Measurements from ENCODE around the gene PDE10A.

PDE10A gene

DNA sequence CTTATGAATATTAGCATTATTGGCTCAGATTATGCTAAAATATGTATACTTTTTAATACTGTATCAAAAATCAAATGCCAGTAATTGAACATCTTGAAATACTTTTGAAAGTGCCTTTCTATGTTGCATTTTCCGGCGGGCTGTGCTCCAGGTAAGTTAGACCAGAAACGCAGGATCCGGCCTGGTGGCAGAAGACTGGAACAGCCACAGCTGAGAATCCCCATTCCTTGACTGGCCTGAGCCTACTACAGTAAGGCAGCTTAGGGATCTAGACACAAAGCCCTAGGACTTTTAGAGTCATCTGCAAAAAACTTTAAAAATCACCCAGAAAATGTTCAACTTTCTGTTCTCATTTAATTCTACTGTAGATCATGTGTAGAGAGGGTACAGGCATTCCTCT lies 214.8 kb downstream of the PDE10A start:
- no peaks in the 10 kb centered on the region for H3F3A ChIP-seq (ENCODE audit: insufficient read depth)
- H3K9me2 ChIP-seq (replicated peaks; ENCODE audit: insufficient read depth, low read length) = no peaks in the 10 kb centered on the region
- H3K9me3 ChIP-seq (ENCODE audit: insufficient read depth, low read length) = no peaks in the 10 kb centered on the region; the same call in 1 of the 2 replicates
- no peak overlapping the region for H3K4me3 ChIP-seq (ENCODE audit: insufficient read depth, low read length, poor library complexity, severe bottlenecking)
- no peak overlapping the region for H3K27ac ChIP-seq (ENCODE audit: low read depth, low read length)
- H3K79me2 ChIP-seq (ENCODE audit: insufficient read depth, low read length) = no peaks in the 10 kb centered on the region
- H2AFZ ChIP-seq (ENCODE audit: low read depth, low read length, severe bottlenecking) = no peak overlapping the region
- TF ChIP-seq, protein P1, sequence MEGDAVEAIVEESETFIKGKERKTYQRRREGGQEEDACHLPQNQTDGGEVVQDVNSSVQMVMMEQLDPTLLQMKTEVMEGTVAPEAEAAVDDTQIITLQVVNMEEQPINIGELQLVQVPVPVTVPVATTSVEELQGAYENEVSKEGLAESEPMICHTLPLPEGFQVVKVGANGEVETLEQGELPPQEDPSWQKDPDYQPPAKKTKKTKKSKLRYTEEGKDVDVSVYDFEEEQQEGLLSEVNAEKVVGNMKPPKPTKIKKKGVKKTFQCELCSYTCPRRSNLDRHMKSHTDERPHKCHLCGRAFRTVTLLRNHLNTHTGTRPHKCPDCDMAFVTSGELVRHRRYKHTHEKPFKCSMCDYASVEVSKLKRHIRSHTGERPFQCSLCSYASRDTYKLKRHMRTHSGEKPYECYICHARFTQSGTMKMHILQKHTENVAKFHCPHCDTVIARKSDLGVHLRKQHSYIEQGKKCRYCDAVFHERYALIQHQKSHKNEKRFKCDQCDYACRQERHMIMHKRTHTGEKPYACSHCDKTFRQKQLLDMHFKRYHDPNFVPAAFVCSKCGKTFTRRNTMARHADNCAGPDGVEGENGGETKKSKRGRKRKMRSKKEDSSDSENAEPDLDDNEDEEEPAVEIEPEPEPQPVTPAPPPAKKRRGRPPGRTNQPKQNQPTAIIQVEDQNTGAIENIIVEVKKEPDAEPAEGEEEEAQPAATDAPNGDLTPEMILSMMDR (IDR thresholded peaks at IDR 0.05; ENCODE audit: insufficient read depth, low read length, poor library complexity, severe bottlenecking) = no peak
- TF ChIP-seq EZH2phosphoT487 (conservative IDR thresholded peaks at IDR 0.05; ENCODE audit: low read length) = no peak
- no peaks in the 10 kb centered on the region for H3K36me3 ChIP-seq (ENCODE audit: low read length)
- H3K9ac ChIP-seq (ENCODE audit: low read length) = no peak overlapping the region
- no peaks in the 10 kb centered on the region for H3K27me3 ChIP-seq (ENCODE audit: low read length)
- no peak overlapping the region for H3K4me2 ChIP-seq (ENCODE audit: low read depth, low read length, poor library complexity, severe bottlenecking)
- no peaks in the 10 kb centered on the region for H4K20me1 ChIP-seq (ENCODE audit: low read depth, low read length)

DNA sequence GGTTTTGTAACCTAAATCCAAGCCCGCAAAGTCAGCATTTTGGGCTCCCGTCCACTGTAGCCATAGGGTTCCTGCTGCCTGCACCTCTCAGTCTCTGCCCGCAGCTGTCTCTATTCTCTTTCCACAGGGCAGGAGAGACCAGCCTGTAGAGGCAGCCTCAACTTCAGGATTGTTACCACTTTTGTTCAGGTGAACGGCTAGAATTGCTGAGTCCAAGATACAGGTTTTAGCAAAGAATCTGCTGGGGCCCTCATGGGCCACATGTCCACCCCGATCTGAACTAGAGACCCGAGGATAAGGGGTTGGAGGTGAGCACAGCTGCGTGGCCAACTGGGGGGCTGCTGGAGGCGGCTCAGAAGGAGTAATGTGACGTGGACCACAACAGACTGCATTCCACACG lies 215.9 kb downstream of the PDE10A start:
- H3K9ac ChIP-seq (ENCODE audit: low read length) = no peak overlapping the region
- H3K36me3 ChIP-seq (ENCODE audit: low read length) = no peaks in the 10 kb centered on the region
- H3K27me3 ChIP-seq (ENCODE audit: low read length) = no peaks in the 10 kb centered on the region
- H2AFZ ChIP-seq (ENCODE audit: low read depth, low read length, severe bottlenecking) = no peak overlapping the region
- H3K4me3 ChIP-seq (ENCODE audit: insufficient read depth, low read length, poor library complexity, severe bottlenecking) = no peak overlapping the region
- H3K9me2 ChIP-seq (replicated peaks; ENCODE audit: insufficient read depth, low read length) = no peaks in the 10 kb centered on the region
- H3K4me2 ChIP-seq (ENCODE audit: low read depth, low read length, poor library complexity, severe bottlenecking) = no peak overlapping the region
- H3F3A ChIP-seq (ENCODE audit: insufficient read depth) = no peaks in the 10 kb centered on the region
- no peaks in the 10 kb centered on the region; the same call in 1 of the 2 replicates for H3K9me3 ChIP-seq (ENCODE audit: insufficient read depth, low read length)
- no peak overlapping the region for H3K27ac ChIP-seq (ENCODE audit: low read depth, low read length)
- H4K20me1 ChIP-seq (ENCODE audit: low read depth, low read length) = no peaks in the 10 kb centered on the region
- no peak for TF ChIP-seq EZH2phosphoT487 (conservative IDR thresholded peaks at IDR 0.05; ENCODE audit: low read length)
- TF ChIP-seq, protein P1 (IDR thresholded peaks at IDR 0.05; ENCODE audit: insufficient read depth, low read length, poor library complexity, severe bottlenecking) = no peak
- no peaks in the 10 kb centered on the region for H3K79me2 ChIP-seq (ENCODE audit: insufficient read depth, low read length)

DNA sequence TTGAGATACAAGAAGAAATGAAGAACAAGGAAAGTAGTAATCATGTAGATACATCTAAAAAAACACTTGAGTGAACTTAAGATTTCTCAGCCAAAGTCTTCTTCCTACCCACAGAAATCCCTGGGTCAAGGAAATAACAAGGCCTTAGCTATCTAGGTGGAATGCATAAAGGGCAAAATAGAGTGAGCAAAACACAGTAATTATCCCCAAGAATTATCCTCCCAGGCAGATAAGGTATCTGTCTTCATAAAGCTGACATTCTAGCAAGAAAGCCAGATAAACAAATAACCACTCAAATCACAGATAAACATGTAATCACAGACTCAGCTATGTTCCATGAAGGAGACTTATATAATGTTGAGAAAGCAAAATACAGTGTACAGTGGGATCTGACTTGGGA lies 216.7 kb downstream of the PDE10A start:
- no peaks in the 10 kb centered on the region for H4K20me1 ChIP-seq (ENCODE audit: low read depth, low read length)
- no peak for TF ChIP-seq EZH2phosphoT487 (conservative IDR thresholded peaks at IDR 0.05; ENCODE audit: low read length)
- TF ChIP-seq, protein P1 (IDR thresholded peaks at IDR 0.05; ENCODE audit: insufficient read depth, low read length, poor library complexity, severe bottlenecking) = no peak
- no peaks in the 10 kb centered on the region for H3K27me3 ChIP-seq (ENCODE audit: low read length)

More for the DNA sequence above, 216.7 kb downstream of the PDE10A start:
- Histone ChIP-seq H3K27ac (ENCODE audit: low read depth, low read length) (no peak overlapping the region), H2AFZ (ENCODE audit: low read depth, low read length, severe bottlenecking) (no peak overlapping the region), H3K9me3 (ENCODE audit: insufficient read depth, low read length) (no peaks in the 10 kb centered on the region; the same call in 1 of the 2 replicates), H3K36me3 (ENCODE audit: low read length) (no peaks in the 10 kb centered on the region), H3F3A (ENCODE audit: insufficient read depth) (no peaks in the 10 kb centered on the region), H3K9ac (ENCODE audit: low read length) (no peak overlapping the region), H3K9me2 (replicated peaks; ENCODE audit: insufficient read depth, low read length) (no peaks in the 10 kb centered on the region), H3K79me2 (ENCODE audit: insufficient read depth, low read length) (no peaks in the 10 kb centered on the region), H3K4me3 (ENCODE audit: insufficient read depth, low read length, poor library complexity, severe bottlenecking) (no peak overlapping the region), H3K4me2 (ENCODE audit: low read depth, low read length, poor library complexity, severe bottlenecking) (no peak overlapping the region)
